Endothelial cell of umbilical vein (primary cell): Measurements from ENCODE around the gene STRBP. TPM values are rescaled to one million over a fixed set of nuclear protein-coding genes. Genes with fewer than 3 reads are reported as not detected.

Experiments
- BruUV-seq: library from RNA; stranded (reverse); fragments of 400-500 nt; replicated peaks from 2 replicates; lab custom pipeline; 2021; lab: Mats Ljungman, UMichigan
- CTCF ChIA-PET: fragments of 300-600, 350-600 bp; sonication (Branson Sonifier 250); formaldehyde crosslinking; loops from one replicate; lab custom pipeline; 2021; ENCODE audit warnings: antibody characterized with exemption, inconsistent platforms; lab: Charles Lee
- POLR2A ChIA-PET: fragments of 300-600, 350-600 bp; sonication (Branson Sonifier 250); formaldehyde crosslinking; loops from one replicate; lab custom pipeline; 2021; ENCODE audit warnings: antibody characterized with exemption, inconsistent platforms; lab: Charles Lee
- DNase-seq: peaks from one replicate; pipeline ENCODE4 v3.0.0-alpha.2; 2011; ENCODE audit warnings: low read depth, low spot score
- FAIRE-seq: peaks from 2 replicates; lab custom pipeline; 2011; peaks lifted over from hg19 to GRCh38; lab: Jason Lieb, UNC
- H2AFZ ChIP-seq: 2 replicates; pipeline ENCODE4 v1.6.0; 2012; ENCODE audit warnings: low read depth, low read length, control low read depth, inconsistent platforms
- H3K27ac ChIP-seq: 2 replicates; pipeline ENCODE4 v1.5.1; 2011; ENCODE audit warnings: low read depth, mild to moderate bottlenecking, control low read depth, low read length, moderate library complexity; ENCODE audit not compliant: insufficient read depth
- H3K27me3 ChIP-seq, 2 experiments: 2 replicates each; pipeline versions ENCODE4 v1.6.0 to v1.6.1; 2011; ENCODE audit warnings: low read length in 2 of 2, mixed read lengths in 1 of 2; ENCODE audit not compliant: control insufficient read depth in 2 of 2, insufficient read depth in 2 of 2
- H3K36me3 ChIP-seq, 2 experiments: 2 replicates in 1 of 2; 3 replicates in 1 of 2; pipeline ENCODE4 v1.5.1; 2011; ENCODE audit warnings: low read length in 2 of 2, mild to moderate bottlenecking in 1 of 2, moderate library complexity in 1 of 2; ENCODE audit not compliant: control insufficient read depth in 2 of 2, insufficient read depth in 2 of 2; ENCODE audit errors: extremely low read depth in 1 of 2
- H3K4me1 ChIP-seq: 3 replicates; pipeline ENCODE4 v1.5.1; 2011; ENCODE audit warnings: mild to moderate bottlenecking, low read length; ENCODE audit not compliant: control insufficient read depth, insufficient read depth; ENCODE audit errors: extremely low read depth
- H3K4me2 ChIP-seq: 2 replicates; pipeline ENCODE4 v1.6.1; 2011; ENCODE audit warnings: low read length, control low read depth, mixed read lengths; ENCODE audit not compliant: insufficient read depth
- H3K4me3 ChIP-seq, 3 experiments: fragments of 200-600 bp in 1 of 3; sonication (generic), shearing (Covaris generic) in 1 of 3; replicated peaks in 1 of 3; 2 replicates each; pipeline ENCODE4 v1.5.1; 2011 to 2016; ENCODE audit warnings: control low read depth in 3 of 3, low read length in 3 of 3, mild to moderate bottlenecking in 2 of 3, inconsistent platforms in 1 of 3, low read depth in 1 of 3, moderate library complexity in 1 of 3; ENCODE audit not compliant: insufficient read depth in 1 of 3
- H3K79me2 ChIP-seq: 2 replicates; pipeline ENCODE4 v1.6.0; 2012; ENCODE audit warnings: low read length, inconsistent platforms; ENCODE audit not compliant: control insufficient read depth, insufficient read depth
- H3K9ac ChIP-seq: replicated peaks from 2 replicates; pipeline ENCODE3; 2011; ENCODE audit warnings: low read length, control low read depth; ENCODE audit not compliant: insufficient read depth; ENCODE audit errors: extremely low read depth
- H3K9me1 ChIP-seq: replicated peaks from 3 replicates; pipeline ENCODE4 v1.6.0; 2011; ENCODE audit warnings: mild to moderate bottlenecking, low read length; ENCODE audit not compliant: control insufficient read depth, insufficient read depth; ENCODE audit errors: extremely low read depth
- H3K9me3 ChIP-seq: replicated peaks from 2 replicates; pipeline ENCODE4 v1.5.1; 2012; ENCODE audit warnings: low read length, inconsistent platforms; ENCODE audit not compliant: control insufficient read depth, insufficient read depth
- H4K20me1 ChIP-seq: replicated peaks from 2 replicates; pipeline ENCODE3; 2011; ENCODE audit warnings: mild to moderate bottlenecking, low read length; ENCODE audit not compliant: control insufficient read depth, insufficient read depth; ENCODE audit errors: extremely low read depth
- EZH2 ChIP-seq: IDR thresholded peaks from 2 replicates; pipeline ENCODE4 v1.6.1; 2012; ENCODE audit warnings: borderline replicate concordance, low read depth, mild to moderate bottlenecking, moderate library complexity, low read length, inconsistent platforms; ENCODE audit not compliant: severe bottlenecking
- FOS ChIP-seq: IDR thresholded peaks from 2 replicates; pipeline ENCODE4 v1.6.1; 2011; ENCODE audit warnings: mild to moderate bottlenecking, low read length, moderate library complexity, borderline replicate concordance; ENCODE audit not compliant: insufficient read depth
- GATA2 ChIP-seq: IDR thresholded peaks from 2 replicates; pipeline ENCODE4 v1.7.0; 2011; ENCODE audit warnings: low read depth, mild to moderate bottlenecking, moderate library complexity, mixed read lengths, low read length; ENCODE audit not compliant: insufficient read length, insufficient read depth
- JUN ChIP-seq: IDR thresholded peaks from 2 replicates; pipeline ENCODE4 v1.6.1; 2011; ENCODE audit warnings: borderline replicate concordance, low read depth; ENCODE audit not compliant: insufficient read length, insufficient read depth
- MYC ChIP-seq: IDR thresholded peaks from one replicate; pipeline ENCODE4 v1.6.1; 2011; ENCODE audit warnings: mild to moderate bottlenecking, low read depth, low read length
- POLR2A ChIP-seq: IDR thresholded peaks from 2 replicates; pipeline ENCODE4 v1.6.1; 2012; ENCODE audit warnings: low read depth, mild to moderate bottlenecking, control low read depth, low read length
- POLR2AphosphoS5 ChIP-seq: IDR thresholded peaks from 2 replicates; pipeline ENCODE4 v1.6.1; 2012; ENCODE audit warnings: low read depth, mild to moderate bottlenecking, control low read depth, low read length, moderate library complexity; ENCODE audit not compliant: insufficient read depth
- dilution Hi-C: fragments of 300-500 bp; cut with MboI; formaldehyde crosslinking; loops from one replicate; pipeline ENCODE4 v1.15.0; 2019; ENCODE audit warnings: low sequenced_read_pairs; ENCODE audit not compliant: extremely low pct_ligation_motif_present
- intact Hi-C: fragments of 100-400 bp; cut with micrococcal nuclease; formaldehyde crosslinking; loops from one replicate; pipeline ENCODE4 v1.10.0; 2022
- polyA plus RNA-seq, 4 experiments: library from polyadenylated mRNA; depleted of rRNA in 3 of 4; stranded (reverse) in 3 of 4; unstranded in 1 of 4; fragments of >200 nt; gene quantifications; 2 replicates each; pipeline versions ENCODE4 v1.2.1 to v1.2.3, GENCODE V29; 2011 to 2012; ENCODE audit warnings: missing spikeins in 1 of 4
- total RNA-seq: library from RNA; stranded (reverse); gene quantifications from 2 replicates; pipeline ENCODE4 v1.2.3, GENCODE V29; 2021
- TF ChIP-seq, protein P1 (sequence below): IDR thresholded peaks from 2 replicates; pipeline ENCODE4 v1.6.1; 2011; ENCODE audit not compliant: insufficient read depth, insufficient read length
- TF ChIP-seq, protein P2 (sequence below), 2 donors: IDR thresholded peaks; 1 replicate in 1 of 2; 2 replicates in 1 of 2; pipeline ENCODE4 v1.5.1; 2011; ENCODE audit warnings: low read length in 2 of 2, mild to moderate bottlenecking in 2 of 2, moderate library complexity in 2 of 2, control low read depth in 1 of 2, inconsistent platforms in 1 of 2, low read depth in 1 of 2; ENCODE audit not compliant: insufficient read depth in 1 of 2; ENCODE audit errors: extremely low read depth in 1 of 2

Gene STRBP
- total and polyA plus RNA-seq, 2 donors (not counting 3 experiments of a cell fraction or from before 2014, with no cell fraction given), result 7.7 to 15.4 TPM

DNA sequence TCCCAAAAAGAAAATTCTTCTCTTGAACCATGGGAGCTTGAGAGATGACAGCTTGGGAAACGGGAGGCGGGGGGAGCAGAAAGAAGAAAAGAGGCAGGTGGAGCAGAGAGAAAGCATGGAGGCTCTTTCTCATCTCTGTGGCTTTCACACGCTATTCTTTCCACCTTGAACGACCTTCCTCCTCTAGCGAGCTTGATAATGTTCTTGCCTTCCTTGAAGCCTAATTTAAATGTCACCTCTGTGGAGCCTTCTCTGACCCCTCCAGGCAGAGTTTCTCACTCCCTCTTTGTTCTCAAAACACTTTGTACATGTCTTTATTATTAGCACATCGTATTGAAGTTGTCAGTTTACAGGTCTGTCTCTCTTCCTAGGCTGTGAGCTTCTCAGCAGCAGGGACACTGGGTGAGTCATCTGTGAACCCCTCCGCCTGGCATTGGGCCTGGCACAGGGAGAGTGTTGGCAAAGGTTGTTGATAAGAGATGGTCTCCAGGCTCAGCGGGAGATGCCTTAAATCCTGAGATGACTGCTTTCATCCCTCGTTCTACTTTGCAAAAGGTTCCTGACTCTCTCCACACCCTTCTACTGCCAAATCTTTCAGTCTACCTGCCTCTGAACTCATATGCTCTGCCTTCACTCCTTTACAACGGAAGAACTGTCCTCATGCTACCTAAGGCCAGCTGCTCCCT, 14.1 kb upstream of the STRBP start:
- Histone ChIP-seq H3K27me3 (peaks cover 2 to 21% of the 10 kb centered on the region in 2 experiments), H4K20me1 (no peaks in the 10 kb centered on the region), H3K27ac (no peak overlapping the region), H3K4me1 (no peaks in the 10 kb centered on the region), H3K9me3 (no peaks in the 10 kb centered on the region), H3K79me2 (no peaks in the 10 kb centered on the region), H3K9me1 (no peaks in the 10 kb centered on the region), H3K4me2 (no peak overlapping the region), H3K9ac (no peak overlapping the region), H3K36me3 (no peaks in the 10 kb centered on the region), H2AFZ (no peak overlapping the region), H3K4me3 (no peak overlapping the region)
- BruUV-seq, result no TSS peak
- DNase-seq, result peak; percentile 12
- intact Hi-C loops (no loop called here), dilution Hi-C loops (no loop called here)
- POLR2A ChIA-PET, result no interaction called here
- CTCF ChIA-PET, result interaction anchor here (1.2 to 1.7 kb wide), 2 partner anchors 14 to 31 kb away, joined by 4 to 6 read pairs; no protein-coding TSS in a partner anchor
- TF ChIP-seq FOS, result no peak
- TF ChIP-seq, protein P1, sequence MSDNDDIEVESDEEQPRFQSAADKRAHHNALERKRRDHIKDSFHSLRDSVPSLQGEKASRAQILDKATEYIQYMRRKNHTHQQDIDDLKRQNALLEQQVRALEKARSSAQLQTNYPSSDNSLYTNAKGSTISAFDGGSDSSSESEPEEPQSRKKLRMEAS, result no peak
- TF ChIP-seq MYC, result no peak
- TF ChIP-seq POLR2AphosphoS5, result no peak
- no peak for TF ChIP-seq POLR2A
- TF ChIP-seq GATA2, result no peak
- TF ChIP-seq, protein P2, sequence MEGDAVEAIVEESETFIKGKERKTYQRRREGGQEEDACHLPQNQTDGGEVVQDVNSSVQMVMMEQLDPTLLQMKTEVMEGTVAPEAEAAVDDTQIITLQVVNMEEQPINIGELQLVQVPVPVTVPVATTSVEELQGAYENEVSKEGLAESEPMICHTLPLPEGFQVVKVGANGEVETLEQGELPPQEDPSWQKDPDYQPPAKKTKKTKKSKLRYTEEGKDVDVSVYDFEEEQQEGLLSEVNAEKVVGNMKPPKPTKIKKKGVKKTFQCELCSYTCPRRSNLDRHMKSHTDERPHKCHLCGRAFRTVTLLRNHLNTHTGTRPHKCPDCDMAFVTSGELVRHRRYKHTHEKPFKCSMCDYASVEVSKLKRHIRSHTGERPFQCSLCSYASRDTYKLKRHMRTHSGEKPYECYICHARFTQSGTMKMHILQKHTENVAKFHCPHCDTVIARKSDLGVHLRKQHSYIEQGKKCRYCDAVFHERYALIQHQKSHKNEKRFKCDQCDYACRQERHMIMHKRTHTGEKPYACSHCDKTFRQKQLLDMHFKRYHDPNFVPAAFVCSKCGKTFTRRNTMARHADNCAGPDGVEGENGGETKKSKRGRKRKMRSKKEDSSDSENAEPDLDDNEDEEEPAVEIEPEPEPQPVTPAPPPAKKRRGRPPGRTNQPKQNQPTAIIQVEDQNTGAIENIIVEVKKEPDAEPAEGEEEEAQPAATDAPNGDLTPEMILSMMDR (IDR thresholded peaks at IDR 0.05; ENCODE audit: extremely low read depth in 1 of 2, insufficient read depth in 1 of 2, low read depth in 1 of 2, low read length in 2 of 2), result no peak
- no peak for TF ChIP-seq JUN
- TF ChIP-seq EZH2, result no peak
- FAIRE-seq, result no peak
